ENCODE results near the gene GAK.

DNA sequence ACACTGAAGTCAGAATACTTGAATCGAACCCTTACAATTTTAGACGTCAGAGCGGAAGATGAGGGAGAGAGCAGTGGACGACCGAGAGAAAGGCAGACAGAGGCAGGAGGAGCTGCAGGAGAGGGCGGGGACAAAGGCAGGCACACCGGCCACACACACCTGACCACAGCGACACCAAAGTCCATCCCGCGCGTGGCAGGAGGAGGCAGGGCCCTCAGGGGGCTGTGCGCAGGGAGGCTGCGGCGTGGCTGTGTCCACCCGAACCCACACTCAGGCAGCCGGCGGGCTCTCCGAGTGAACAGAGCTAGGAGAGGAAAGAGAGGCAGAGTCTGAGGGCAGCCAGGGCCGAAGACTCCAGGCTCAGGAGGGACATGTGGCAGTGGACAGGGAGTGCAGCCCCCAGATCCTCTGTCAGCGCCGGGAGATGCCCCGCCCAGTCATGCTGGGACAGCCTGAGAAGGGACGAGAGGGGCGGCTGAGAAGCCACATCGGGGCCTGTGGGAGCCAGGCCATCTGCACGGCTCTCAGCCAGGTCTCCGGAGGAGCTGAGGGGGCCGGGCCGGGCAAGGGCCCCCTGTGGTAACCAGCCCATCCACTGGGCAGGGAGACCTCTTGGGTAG, 20.1 kb downstream of the GAK start:
- TF ChIP-seq, protein P1, sequence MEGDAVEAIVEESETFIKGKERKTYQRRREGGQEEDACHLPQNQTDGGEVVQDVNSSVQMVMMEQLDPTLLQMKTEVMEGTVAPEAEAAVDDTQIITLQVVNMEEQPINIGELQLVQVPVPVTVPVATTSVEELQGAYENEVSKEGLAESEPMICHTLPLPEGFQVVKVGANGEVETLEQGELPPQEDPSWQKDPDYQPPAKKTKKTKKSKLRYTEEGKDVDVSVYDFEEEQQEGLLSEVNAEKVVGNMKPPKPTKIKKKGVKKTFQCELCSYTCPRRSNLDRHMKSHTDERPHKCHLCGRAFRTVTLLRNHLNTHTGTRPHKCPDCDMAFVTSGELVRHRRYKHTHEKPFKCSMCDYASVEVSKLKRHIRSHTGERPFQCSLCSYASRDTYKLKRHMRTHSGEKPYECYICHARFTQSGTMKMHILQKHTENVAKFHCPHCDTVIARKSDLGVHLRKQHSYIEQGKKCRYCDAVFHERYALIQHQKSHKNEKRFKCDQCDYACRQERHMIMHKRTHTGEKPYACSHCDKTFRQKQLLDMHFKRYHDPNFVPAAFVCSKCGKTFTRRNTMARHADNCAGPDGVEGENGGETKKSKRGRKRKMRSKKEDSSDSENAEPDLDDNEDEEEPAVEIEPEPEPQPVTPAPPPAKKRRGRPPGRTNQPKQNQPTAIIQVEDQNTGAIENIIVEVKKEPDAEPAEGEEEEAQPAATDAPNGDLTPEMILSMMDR (IDR thresholded peaks at IDR 0.05; ENCODE audit: insufficient read depth, low read depth, low read length), result no peak
- TF ChIP-seq EZH2 (IDR thresholded peaks at IDR 0.05; ENCODE audit: insufficient read depth, low read length), result no peak

Measured in astrocyte (in vitro differentiated cells and primary cell).